Kidney epithelial cell (primary cell): ENCODE results near the gene GSDME. TPM values are rescaled to one million over a fixed set of nuclear protein-coding genes. Genes with fewer than 3 reads are reported as not detected.
"Not testable (repeated sequence)": the region's sequence is repeated elsewhere in the genome, so short reads cannot be mapped to it uniquely, and the experiment has no call there.

ENCODE experiments used
- DNase-seq: peaks from one replicate; pipeline ENCODE4 v3.0.0-alpha.2; 2010; ENCODE audit warnings: low read depth
- H3K27me3 ChIP-seq: 2 replicates; pipeline ENCODE4 v1.6.0; 2011; ENCODE audit warnings: low read length; ENCODE audit not compliant: control insufficient read depth, insufficient read depth
- H3K36me3 ChIP-seq: 2 replicates; pipeline ENCODE4 v1.5.1; 2011; ENCODE audit warnings: low read length; ENCODE audit not compliant: control insufficient read depth, insufficient read depth
- H3K4me3 ChIP-seq: 2 replicates; pipeline ENCODE4 v1.5.1; 2011; ENCODE audit warnings: low read depth, mild to moderate bottlenecking, control low read depth, low read length
- total RNA-seq: library from RNA; depleted of rRNA; stranded (reverse); fragments of >200 nt; gene quantifications from 2 replicates; pipeline ENCODE4 v1.2.3, GENCODE V29; 2015
- TF ChIP-seq, protein P1 (sequence below): IDR thresholded peaks from 2 replicates; pipeline ENCODE4 v1.5.1; 2011; ENCODE audit warnings: mild to moderate bottlenecking, moderate library complexity, low read length, control low read depth, inconsistent platforms; ENCODE audit not compliant: insufficient read depth, poor library complexity, severe bottlenecking

Gene GSDME
- total RNA-seq, 1 donor from 2014 or later = 84.8 TPM

DNA sequence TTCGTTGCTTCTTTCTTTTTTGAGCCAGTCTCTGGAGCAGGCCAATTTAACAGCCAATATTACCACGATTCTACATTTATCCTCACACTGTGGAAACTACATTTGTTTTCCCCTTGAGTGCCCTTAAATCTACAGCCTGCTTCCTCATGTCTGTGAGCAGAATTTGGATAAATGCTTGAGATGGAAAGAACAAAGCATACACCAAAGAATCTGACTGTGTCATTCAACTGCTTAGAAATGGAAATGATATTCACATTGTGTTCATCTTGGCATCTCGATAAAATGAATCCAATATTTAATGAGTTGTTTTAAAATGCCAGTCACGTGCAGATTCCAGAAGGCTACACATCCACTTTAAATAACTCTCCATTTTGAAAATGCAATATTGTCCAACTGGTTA lies 41.0 kb upstream of the GSDME start:
- no peak for DNase-seq
- TF ChIP-seq, protein P1, sequence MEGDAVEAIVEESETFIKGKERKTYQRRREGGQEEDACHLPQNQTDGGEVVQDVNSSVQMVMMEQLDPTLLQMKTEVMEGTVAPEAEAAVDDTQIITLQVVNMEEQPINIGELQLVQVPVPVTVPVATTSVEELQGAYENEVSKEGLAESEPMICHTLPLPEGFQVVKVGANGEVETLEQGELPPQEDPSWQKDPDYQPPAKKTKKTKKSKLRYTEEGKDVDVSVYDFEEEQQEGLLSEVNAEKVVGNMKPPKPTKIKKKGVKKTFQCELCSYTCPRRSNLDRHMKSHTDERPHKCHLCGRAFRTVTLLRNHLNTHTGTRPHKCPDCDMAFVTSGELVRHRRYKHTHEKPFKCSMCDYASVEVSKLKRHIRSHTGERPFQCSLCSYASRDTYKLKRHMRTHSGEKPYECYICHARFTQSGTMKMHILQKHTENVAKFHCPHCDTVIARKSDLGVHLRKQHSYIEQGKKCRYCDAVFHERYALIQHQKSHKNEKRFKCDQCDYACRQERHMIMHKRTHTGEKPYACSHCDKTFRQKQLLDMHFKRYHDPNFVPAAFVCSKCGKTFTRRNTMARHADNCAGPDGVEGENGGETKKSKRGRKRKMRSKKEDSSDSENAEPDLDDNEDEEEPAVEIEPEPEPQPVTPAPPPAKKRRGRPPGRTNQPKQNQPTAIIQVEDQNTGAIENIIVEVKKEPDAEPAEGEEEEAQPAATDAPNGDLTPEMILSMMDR = no peak
- Histone ChIP-seq H3K4me3 (no peak overlapping the region), H3K36me3 (no peaks in the 10 kb centered on the region), H3K27me3 (no peaks in the 10 kb centered on the region)

DNA sequence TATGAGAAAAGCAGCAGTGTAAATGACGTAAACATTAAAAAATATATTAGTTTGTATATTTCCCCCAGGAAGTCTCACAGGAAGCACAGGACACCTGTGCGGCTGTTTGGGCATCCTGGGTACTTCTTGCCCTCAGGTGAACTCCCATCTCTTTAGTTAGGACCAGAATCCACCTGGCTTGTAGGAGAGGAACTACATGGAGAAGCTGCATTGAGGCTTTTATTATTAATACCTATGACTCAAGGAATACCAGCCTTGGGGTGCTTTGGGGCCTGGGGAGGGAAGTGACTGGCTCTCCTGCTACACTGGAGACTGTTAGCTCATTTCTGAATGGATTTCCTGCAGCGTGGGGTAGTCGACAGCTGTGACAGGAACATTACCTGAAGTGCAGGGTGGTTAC lies 40.0 kb upstream of the GSDME start:
- Histone ChIP-seq H3K27me3 (no peaks in the 10 kb centered on the region), H3K4me3 (no peak overlapping the region), H3K36me3 (no peaks in the 10 kb centered on the region)
- DNase-seq = no peak
- TF ChIP-seq, protein P1 = no peak

DNA sequence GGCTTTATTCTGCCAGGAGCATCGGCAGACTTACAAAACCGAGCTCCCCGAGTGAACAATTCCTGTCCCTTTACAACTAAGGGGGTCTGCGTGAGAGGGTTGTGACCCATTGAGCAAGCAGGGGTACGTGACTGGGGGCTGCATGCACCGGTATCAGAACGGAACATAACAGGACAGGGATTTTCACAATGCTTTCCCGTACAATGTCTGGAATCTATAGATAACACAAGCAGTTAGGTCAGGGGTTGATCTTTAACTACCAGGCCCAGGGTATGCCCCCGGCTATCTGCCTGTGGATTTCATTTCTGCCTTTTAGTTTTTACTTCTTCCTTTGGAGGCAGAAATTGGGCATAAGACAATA lies 38.1 kb upstream of the GSDME start:
- TF ChIP-seq, protein P1 = no peak
- Histone ChIP-seq H3K36me3 (no peaks in the 10 kb centered on the region), H3K4me3 (no peak overlapping the region), H3K27me3 (no peaks in the 10 kb centered on the region)
- no peak for DNase-seq

DNA sequence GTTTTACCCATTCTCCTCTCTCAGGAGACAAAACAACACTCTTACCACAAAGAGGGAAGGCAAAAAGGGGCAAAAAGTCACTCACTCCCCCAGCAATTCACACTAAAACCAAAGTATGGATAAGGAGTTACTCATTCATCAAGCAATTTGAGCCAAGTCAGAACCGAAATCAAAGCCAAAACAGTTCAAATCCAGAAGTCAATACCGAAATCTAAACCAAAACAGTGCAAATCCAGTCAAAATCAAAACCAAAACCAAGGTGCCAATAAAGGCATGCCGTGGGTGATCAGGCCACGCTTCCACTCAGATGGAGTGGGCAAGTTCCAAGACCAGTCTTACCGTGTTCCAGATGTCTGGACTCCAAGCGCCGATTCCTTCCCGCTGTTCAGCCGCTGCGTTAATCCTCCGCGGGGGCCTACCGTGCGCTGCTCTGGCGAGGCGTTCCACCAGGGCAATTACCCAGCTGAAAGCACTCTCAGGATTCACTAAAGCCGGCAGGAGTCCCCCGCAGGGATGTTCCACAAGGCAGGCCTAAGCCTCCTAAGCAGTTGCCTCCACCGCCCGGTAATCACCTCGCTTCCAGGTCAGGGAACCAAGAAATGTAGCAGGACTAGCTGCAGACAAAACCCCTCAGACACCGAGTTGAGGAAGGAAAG lies 37.6 kb upstream of the GSDME start:
- H3K36me3 ChIP-seq, H3K4me3 ChIP-seq, DNase-seq, H3K27me3 ChIP-seq: not testable (repeated sequence)

DNA sequence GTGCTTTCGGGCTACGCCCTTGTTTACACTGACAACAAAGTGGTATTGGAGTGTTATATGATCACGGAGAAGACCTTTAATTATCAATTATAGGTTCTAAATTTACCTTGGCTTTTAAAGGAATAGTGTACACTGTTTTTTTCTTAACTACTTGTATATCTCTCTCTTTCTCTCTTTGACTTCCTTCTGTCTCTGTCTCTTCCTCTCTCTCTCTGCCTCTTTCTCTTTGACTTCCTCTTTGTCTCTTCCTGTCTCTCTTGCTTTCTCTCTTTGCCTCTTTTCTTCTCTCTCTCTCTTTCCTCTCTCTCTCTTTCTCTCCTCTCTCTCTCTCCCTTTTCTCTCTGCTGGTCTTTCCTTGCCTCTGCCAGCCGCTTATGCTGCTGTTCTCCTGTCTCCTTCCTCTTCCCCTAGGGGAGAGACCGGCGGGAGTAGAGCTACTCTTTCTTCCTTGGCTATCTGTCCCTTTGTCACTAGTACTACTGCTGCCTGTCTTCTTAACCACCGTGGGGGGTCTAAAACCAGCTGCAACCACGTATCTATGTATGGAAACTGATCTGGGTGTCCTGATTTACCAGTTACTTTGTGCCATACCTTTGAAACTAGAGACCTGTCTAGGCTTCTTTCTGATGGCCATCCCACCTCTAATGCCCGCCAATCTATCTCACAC lies 36.9 kb upstream of the GSDME start:
- TF ChIP-seq, protein P1 = no peak
- no peaks in the 10 kb centered on the region for H3K27me3 ChIP-seq
- DNase-seq = no peak
- H3K4me3 ChIP-seq = no peak overlapping the region
- H3K36me3 ChIP-seq = no peaks in the 10 kb centered on the region

DNA sequence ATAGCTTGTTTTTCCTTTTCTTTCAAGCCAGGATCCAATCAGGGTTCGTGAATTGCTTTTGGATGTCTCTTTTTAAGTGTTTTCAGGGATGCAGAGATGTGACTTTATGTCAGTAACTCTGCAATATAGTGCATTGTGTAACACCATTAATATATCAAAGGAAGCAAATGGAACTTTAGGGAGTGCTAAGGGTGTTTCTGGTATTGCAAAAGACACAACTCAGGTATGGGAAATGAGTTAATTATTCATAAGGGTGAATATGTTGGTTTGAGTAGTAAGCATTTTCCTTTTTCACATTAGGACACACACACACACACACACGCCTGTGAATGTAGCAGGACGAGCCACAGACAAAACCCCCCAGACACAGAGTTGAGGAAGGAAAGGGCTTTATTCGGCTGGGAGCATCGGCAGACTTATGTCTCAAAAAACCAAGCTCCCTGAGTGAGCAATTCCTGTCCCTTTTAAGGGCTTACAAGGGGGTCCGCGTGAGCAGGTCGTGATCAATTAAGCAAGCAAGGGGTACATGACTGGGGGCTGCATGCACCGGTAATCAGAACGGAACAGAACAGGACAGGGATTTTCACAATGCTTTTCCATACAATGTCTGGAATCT lies 31.8 kb upstream of the GSDME start:
- DNase-seq = no peak
- no peak overlapping the region for H3K4me3 ChIP-seq
- TF ChIP-seq, protein P1 = no peak
- H3K36me3 ChIP-seq = no peaks in the 10 kb centered on the region
- H3K27me3 ChIP-seq = no peaks in the 10 kb centered on the region
